ENCODE measurements around the gene PHC2.

Gene PHC2

GRCh38 chr1:33281554-33282303 is 149.2 kb downstream of the PHC2 start:
- Histone ChIP-seq H3K27ac (ENCODE audit: low read depth, low read length) (no peak overlapping the region), H4K20me1 (ENCODE audit: low read depth, low read length) (no peaks in the 10 kb centered on the region), H3K9me2 (replicated peaks; ENCODE audit: insufficient read depth, low read length) (no peaks in the 10 kb centered on the region), H2AFZ (ENCODE audit: low read depth, low read length, severe bottlenecking) (no peak overlapping the region), H3K9me3 (ENCODE audit: insufficient read depth, low read length) (no peaks in the 10 kb centered on the region), H3K4me2 (ENCODE audit: low read depth, low read length, poor library complexity, severe bottlenecking) (no peak overlapping the region), H3K27me3 (ENCODE audit: low read length) (no peaks in the 10 kb centered on the region), H3K36me3 (ENCODE audit: low read length) (no peaks in the 10 kb centered on the region), H3K9ac (ENCODE audit: low read length) (no peak overlapping the region), H3K79me2 (ENCODE audit: insufficient read depth, low read length) (no peaks in the 10 kb centered on the region), H3F3A (ENCODE audit: insufficient read depth) (no peaks in the 10 kb centered on the region), H3K4me3 (ENCODE audit: insufficient read depth, low read length, poor library complexity, severe bottlenecking) (no peak overlapping the region)
- TF ChIP-seq EZH2phosphoT487 (conservative IDR thresholded peaks at IDR 0.05; ENCODE audit: low read length) = no peak

- H3K4me2 ChIP-seq (ENCODE audit: low read depth, low read length, poor library complexity, severe bottlenecking) = no peak overlapping the region
These were observed 150.7 kb downstream of the PHC2 start for GRCh38 chr1:33280091-33280661.

GRCh38 chr1:33277488-33278084 is 153.3 kb downstream of the PHC2 start:
- Histone ChIP-seq H3K4me3 (ENCODE audit: insufficient read depth, low read length, poor library complexity, severe bottlenecking) (no peak overlapping the region), H4K20me1 (ENCODE audit: low read depth, low read length) (no peaks in the 10 kb centered on the region), H3F3A (ENCODE audit: insufficient read depth) (no peaks in the 10 kb centered on the region), H2AFZ (ENCODE audit: low read depth, low read length, severe bottlenecking) (no peak overlapping the region), H3K36me3 (ENCODE audit: low read length) (no peaks in the 10 kb centered on the region), H3K27me3 (ENCODE audit: low read length) (no peaks in the 10 kb centered on the region), H3K79me2 (ENCODE audit: insufficient read depth, low read length) (no peaks in the 10 kb centered on the region), H3K4me2 (ENCODE audit: low read depth, low read length, poor library complexity, severe bottlenecking) (no peak overlapping the region), H3K9me3 (ENCODE audit: insufficient read depth, low read length) (no peaks in the 10 kb centered on the region), H3K27ac (ENCODE audit: low read depth, low read length) (no peak overlapping the region), H3K9me2 (replicated peaks; ENCODE audit: insufficient read depth, low read length) (no peaks in the 10 kb centered on the region), H3K9ac (ENCODE audit: low read length) (no peak overlapping the region)
- TF ChIP-seq EZH2phosphoT487 (conservative IDR thresholded peaks at IDR 0.05; ENCODE audit: low read length) (no peak), CTCF (IDR thresholded peaks at IDR 0.05; ENCODE audit: insufficient read depth, low read length, poor library complexity, severe bottlenecking) (no peak)

More at GRCh38 chr1:33280091-33280661, 150.7 kb downstream of the PHC2 start:
- Histone ChIP-seq H3K36me3 (ENCODE audit: low read length) (no peaks in the 10 kb centered on the region), H3F3A (ENCODE audit: insufficient read depth) (no peaks in the 10 kb centered on the region), H3K9me3 (ENCODE audit: insufficient read depth, low read length) (no peaks in the 10 kb centered on the region), H3K27ac (ENCODE audit: low read depth, low read length) (no peak overlapping the region), H3K79me2 (ENCODE audit: insufficient read depth, low read length) (no peaks in the 10 kb centered on the region), H3K4me3 (ENCODE audit: insufficient read depth, low read length, poor library complexity, severe bottlenecking) (no peak overlapping the region), H4K20me1 (ENCODE audit: low read depth, low read length) (no peaks in the 10 kb centered on the region), H3K27me3 (ENCODE audit: low read length) (no peaks in the 10 kb centered on the region), H3K9ac (ENCODE audit: low read length) (no peak overlapping the region), H3K9me2 (replicated peaks; ENCODE audit: insufficient read depth, low read length) (no peaks in the 10 kb centered on the region), H2AFZ (ENCODE audit: low read depth, low read length, severe bottlenecking) (no peak overlapping the region)
- TF ChIP-seq CTCF (IDR thresholded peaks at IDR 0.05; ENCODE audit: insufficient read depth, low read length, poor library complexity, severe bottlenecking) = no peak
- TF ChIP-seq EZH2phosphoT487 (conservative IDR thresholded peaks at IDR 0.05; ENCODE audit: low read length) = no peak
